Keratinocyte (primary cell): Measurements from ENCODE around the gene SLC25A23. TPM values are rescaled to one million over a fixed set of nuclear protein-coding genes. Genes with fewer than 3 reads are reported as not detected.

Experiments
- DNase-seq: peaks from one replicate; pipeline ENCODE4 v3.0.0-alpha.2; 2011; ENCODE audit warnings: low read depth, missing footprints, low spot score
- FAIRE-seq: peaks from 2 replicates; lab custom pipeline; 2011; peaks lifted over from hg19 to GRCh38; lab: Jason Lieb, UNC
- H2AFZ ChIP-seq: 2 replicates; pipeline ENCODE4 v1.6.0; 2012; ENCODE audit warnings: low read length, control low read depth, inconsistent platforms; ENCODE audit not compliant: control insufficient read depth
- H3K27ac ChIP-seq: 2 replicates; pipeline ENCODE4 v1.5.1; 2011; ENCODE audit warnings: low read length; ENCODE audit not compliant: control insufficient read depth, insufficient read depth
- H3K27me3 ChIP-seq: 3 replicates; pipeline ENCODE4 v1.6.0; 2011; ENCODE audit warnings: low read length; ENCODE audit not compliant: control insufficient read depth, insufficient read depth; ENCODE audit errors: extremely low read depth
- H3K36me3 ChIP-seq, 2 experiments: 2 replicates in 1 of 2; 3 replicates in 1 of 2; pipeline ENCODE4 v1.5.1; 2011; ENCODE audit warnings: low read length in 2 of 2, mild to moderate bottlenecking in 1 of 2; ENCODE audit not compliant: control insufficient read depth in 2 of 2, insufficient read depth in 2 of 2; ENCODE audit errors: extremely low read depth in 1 of 2
- H3K4me1 ChIP-seq: 3 replicates; pipeline ENCODE4 v1.5.1; 2011; ENCODE audit warnings: low read length; ENCODE audit not compliant: control insufficient read depth, insufficient read depth; ENCODE audit errors: extremely low read depth
- H3K4me2 ChIP-seq: 3 replicates; pipeline ENCODE4 v1.6.0; 2011; ENCODE audit warnings: low read depth, low read length; ENCODE audit not compliant: control insufficient read depth, insufficient read depth; ENCODE audit errors: extremely low read depth
- H3K4me3 ChIP-seq, 3 experiments: fragments of 200-600 bp in 1 of 3; sonication (generic) in 1 of 3; 2 replicates in 2 of 3; 3 replicates in 1 of 3; pipeline ENCODE4 v1.5.1; 2011 to 2016; ENCODE audit warnings: low read length in 3 of 3, mild to moderate bottlenecking in 3 of 3, control low read depth in 2 of 3, inconsistent platforms in 1 of 3, low read depth in 1 of 3, mixed read lengths in 1 of 3, mixed run types in 1 of 3, moderate library complexity in 1 of 3; ENCODE audit not compliant: control insufficient read depth in 2 of 3, insufficient read depth in 2 of 3; ENCODE audit errors: extremely low read depth in 1 of 3
- H3K79me2 ChIP-seq: 2 replicates; pipeline ENCODE4 v1.6.0; 2012; ENCODE audit warnings: low read length; ENCODE audit not compliant: control insufficient read depth, insufficient read depth
- H3K9ac ChIP-seq: 3 replicates; pipeline ENCODE4 v1.6.0; 2011; ENCODE audit warnings: low read length; ENCODE audit not compliant: control insufficient read depth, insufficient read depth; ENCODE audit errors: extremely low read depth
- H3K9me1 ChIP-seq: 3 replicates; pipeline ENCODE4 v1.6.0; 2011; ENCODE audit warnings: low read length; ENCODE audit not compliant: control insufficient read depth, insufficient read depth; ENCODE audit errors: extremely low read depth
- H3K9me3 ChIP-seq: 2 replicates; pipeline ENCODE4 v1.5.1; 2012; ENCODE audit warnings: low read depth, low read length; ENCODE audit not compliant: control insufficient read depth
- H4K20me1 ChIP-seq: 3 replicates; pipeline ENCODE4 v1.6.0; 2011; ENCODE audit warnings: low read length; ENCODE audit not compliant: control insufficient read depth, insufficient read depth; ENCODE audit errors: extremely low read depth
- CTCF ChIP-seq, 3 experiments: IDR thresholded peaks in 1 of 3; conservative IDR thresholded peaks in 1 of 3; optimal IDR thresholded peaks in 1 of 3; 2 replicates in 2 of 3; 3 replicates in 1 of 3; pipeline versions ENCODE3 to v1.5.1; 2011; ENCODE audit warnings: low read length in 3 of 3, mild to moderate bottlenecking in 3 of 3, moderate library complexity in 2 of 3, control low read depth in 1 of 3, inconsistent platforms in 1 of 3; ENCODE audit not compliant: insufficient read depth in 2 of 3; ENCODE audit errors: extremely low read depth in 1 of 3
- EZH2 ChIP-seq: IDR thresholded peaks from one replicate; pipeline ENCODE4 v1.6.1; 2012; ENCODE audit warnings: inconsistent platforms, mild to moderate bottlenecking, low read length, moderate library complexity
- dilution Hi-C: fragments of 300-500 bp; cut with MboI; formaldehyde crosslinking; loops from one replicate; pipeline ENCODE4 v1.7.0; 2020; ENCODE audit warnings: low sequenced_read_pairs; ENCODE audit not compliant: extremely low pct_ligation_motif_present
- polyA plus RNA-seq, 5 experiments: library from polyadenylated mRNA; depleted of rRNA in 3 of 5; stranded (reverse) in 3 of 5; stranded (forward) in 1 of 5; unstranded in 1 of 5; fragments of >200 nt; gene quantifications; 1 replicate in 1 of 5; 2 replicates in 3 of 5; 3 replicates in 1 of 5; pipeline versions ENCODE4 v1.2.1 to v1.2.3, GENCODE V29; 2011 to 2012; ENCODE audit warnings: missing spikeins in 2 of 5, low read depth in 1 of 5, low replicate concordance in 1 of 5

Gene SLC25A23
- polyA plus RNA-seq, 1 donor (not counting 4 experiments of a cell fraction or from before 2014, with no cell fraction given) = 6.4 TPM

- Histone ChIP-seq H4K20me1 (no peaks in the 10 kb centered on the region), H3K27ac (no peak overlapping the region), H2AFZ (no peak overlapping the region), H3K79me2 (no peaks in the 10 kb centered on the region), H3K4me1 (peaks cover 5% of the 10 kb centered on the region), H3K9me1 (no peaks in the 10 kb centered on the region), H3K27me3 (peaks cover 12% of the 10 kb centered on the region), H3K4me2 (no peak overlapping the region), H3K36me3 (peaks cover 0 to 4% of the 10 kb centered on the region in 2 experiments), H3K9me3 (no peaks in the 10 kb centered on the region), H3K4me3 (no peak overlapping the region), H3K9ac (no peak overlapping the region)
- dilution Hi-C loops = no loop called here
- no peak for DNase-seq
- FAIRE-seq = no peak
- no peak for TF ChIP-seq EZH2
- no peak for TF ChIP-seq CTCF (optimal IDR thresholded peaks at IDR 0.05 in 1 of 3, IDR thresholded peaks at IDR 0.05 in 1 of 3, conservative IDR thresholded peaks at IDR 0.05 in 1 of 3; ENCODE audit: extremely low read depth in 1 of 3, insufficient read depth in 2 of 3, low read length in 3 of 3)
Observed at GRCh38 chr19:6472713-6473112, 13.1 kb upstream of the SLC25A23 start.

- Histone ChIP-seq H3K4me1 (peaks cover 5% of the 10 kb centered on the region), H3K36me3 (peaks cover 0 to 6% of the 10 kb centered on the region in 2 experiments), H4K20me1 (no peaks in the 10 kb centered on the region), H3K9ac (no peak overlapping the region), H3K9me1 (no peaks in the 10 kb centered on the region), H3K27ac (no peak overlapping the region), H3K4me3 (no peak overlapping the region), H3K79me2 (no peaks in the 10 kb centered on the region), H3K9me3 (no peaks in the 10 kb centered on the region), H3K27me3 (peaks cover 11% of the 10 kb centered on the region), H2AFZ (no peak overlapping the region), H3K4me2 (no peak overlapping the region)
- no peak for TF ChIP-seq CTCF (optimal IDR thresholded peaks at IDR 0.05 in 1 of 3, IDR thresholded peaks at IDR 0.05 in 1 of 3, conservative IDR thresholded peaks at IDR 0.05 in 1 of 3; ENCODE audit: extremely low read depth in 1 of 3, insufficient read depth in 2 of 3, low read length in 3 of 3)
- no peak for TF ChIP-seq EZH2
- no peak for FAIRE-seq
- dilution Hi-C loops = no loop called here
- DNase-seq = no peak
Observed at GRCh38 chr19:6471076-6471475, 11.5 kb upstream of the SLC25A23 start.
